Choroid plexus epithelial cell (primary cell): ENCODE data around the gene CAMK1D.
A peak's percentile ranks its signal among the peaks of the same experiment; 100 is the strongest.

Source experiments
- DNase-seq: peaks from one replicate; pipeline ENCODE4 v3.0.0-alpha.2; 2010; ENCODE audit warnings: low read depth
- H3K4me3 ChIP-seq: 2 replicates; pipeline ENCODE4 v1.5.1; 2011; ENCODE audit warnings: low read depth, mild to moderate bottlenecking, control low read depth, low read length, moderate library complexity
- TF ChIP-seq, protein P1 (sequence below): conservative IDR thresholded peaks from 2 replicates; pipeline ENCODE4 v1.5.1; 2011; ENCODE audit warnings: low read depth, mild to moderate bottlenecking, control low read depth, inconsistent platforms, low read length, moderate library complexity

Gene CAMK1D

GRCh38 chr10:12600652-12601051 lies 251.3 kb downstream of the CAMK1D start:
- DNase-seq = no peak
- TF ChIP-seq, protein P1, sequence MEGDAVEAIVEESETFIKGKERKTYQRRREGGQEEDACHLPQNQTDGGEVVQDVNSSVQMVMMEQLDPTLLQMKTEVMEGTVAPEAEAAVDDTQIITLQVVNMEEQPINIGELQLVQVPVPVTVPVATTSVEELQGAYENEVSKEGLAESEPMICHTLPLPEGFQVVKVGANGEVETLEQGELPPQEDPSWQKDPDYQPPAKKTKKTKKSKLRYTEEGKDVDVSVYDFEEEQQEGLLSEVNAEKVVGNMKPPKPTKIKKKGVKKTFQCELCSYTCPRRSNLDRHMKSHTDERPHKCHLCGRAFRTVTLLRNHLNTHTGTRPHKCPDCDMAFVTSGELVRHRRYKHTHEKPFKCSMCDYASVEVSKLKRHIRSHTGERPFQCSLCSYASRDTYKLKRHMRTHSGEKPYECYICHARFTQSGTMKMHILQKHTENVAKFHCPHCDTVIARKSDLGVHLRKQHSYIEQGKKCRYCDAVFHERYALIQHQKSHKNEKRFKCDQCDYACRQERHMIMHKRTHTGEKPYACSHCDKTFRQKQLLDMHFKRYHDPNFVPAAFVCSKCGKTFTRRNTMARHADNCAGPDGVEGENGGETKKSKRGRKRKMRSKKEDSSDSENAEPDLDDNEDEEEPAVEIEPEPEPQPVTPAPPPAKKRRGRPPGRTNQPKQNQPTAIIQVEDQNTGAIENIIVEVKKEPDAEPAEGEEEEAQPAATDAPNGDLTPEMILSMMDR = no peak
- H3K4me3 ChIP-seq = no peak overlapping the region

DNA sequence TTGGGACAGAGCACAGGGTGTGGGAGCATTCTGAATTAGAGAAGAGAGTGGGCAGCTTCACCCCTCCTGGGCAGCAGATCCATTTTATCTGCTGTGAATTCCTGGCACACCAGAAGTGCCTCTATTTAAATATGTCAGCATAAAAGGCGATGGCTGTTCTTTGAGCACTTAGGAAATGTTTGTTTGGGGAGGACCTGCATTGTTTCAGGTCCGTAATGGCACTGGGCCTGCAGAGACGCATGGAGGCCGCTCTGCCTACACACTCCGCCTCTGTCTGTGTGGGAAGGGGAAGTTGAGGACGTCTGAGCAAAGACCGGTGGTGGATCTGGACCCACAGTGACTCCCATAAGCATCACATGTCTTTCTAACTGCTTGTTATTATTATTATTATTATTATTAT lies 253.2 kb downstream of the CAMK1D start:
- TF ChIP-seq, protein P1 = no peak
- no peak for DNase-seq
- no peak overlapping the region for H3K4me3 ChIP-seq

DNA sequence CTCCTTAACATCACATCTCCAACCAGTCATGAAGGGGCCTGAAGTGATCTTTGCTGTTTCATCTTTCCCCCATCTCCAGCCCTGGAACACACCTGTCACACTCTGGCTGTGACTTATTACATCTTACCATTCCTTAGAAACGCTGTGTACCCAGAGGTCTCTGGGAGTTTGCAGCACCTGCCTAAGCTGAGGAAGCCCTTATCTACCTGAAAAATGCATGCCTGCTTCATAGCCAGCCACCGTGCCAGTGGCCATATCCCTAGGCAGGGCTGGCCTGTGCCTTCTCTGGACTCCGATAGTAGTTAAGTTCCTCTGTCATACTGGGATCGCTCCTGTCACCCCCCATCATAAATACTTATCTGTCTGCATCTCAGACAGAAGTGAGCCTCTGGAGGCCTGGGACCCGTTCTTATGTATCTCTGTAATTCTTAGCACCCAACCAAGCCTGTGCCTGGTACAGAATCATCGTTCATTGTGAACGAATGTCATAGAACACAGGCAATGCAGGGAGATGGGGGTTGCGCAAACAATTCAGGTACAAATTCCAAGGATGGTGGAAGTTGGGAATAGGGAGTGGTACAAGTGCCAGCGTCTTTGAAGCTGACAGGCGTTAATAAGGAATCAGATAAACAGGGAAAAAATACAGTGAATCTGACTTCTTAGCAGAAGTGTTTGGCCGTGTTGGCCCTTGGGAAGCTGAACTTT lies 254.6 kb downstream of the CAMK1D start:
- no peak overlapping the region for H3K4me3 ChIP-seq
- no peak for DNase-seq
- TF ChIP-seq, protein P1 = no peak

- peak; percentile 74 for DNase-seq
- no peak overlapping the region for H3K4me3 ChIP-seq
- TF ChIP-seq, protein P1 = no peak
Measured at GRCh38 chr10:12605580-12606405, 256.4 kb downstream of the CAMK1D start.

GRCh38 chr10:12606461-12606860 lies 257.1 kb downstream of the CAMK1D start:
- no peak for DNase-seq
- TF ChIP-seq, protein P1 = no peak
- H3K4me3 ChIP-seq = no peak overlapping the region

DNA sequence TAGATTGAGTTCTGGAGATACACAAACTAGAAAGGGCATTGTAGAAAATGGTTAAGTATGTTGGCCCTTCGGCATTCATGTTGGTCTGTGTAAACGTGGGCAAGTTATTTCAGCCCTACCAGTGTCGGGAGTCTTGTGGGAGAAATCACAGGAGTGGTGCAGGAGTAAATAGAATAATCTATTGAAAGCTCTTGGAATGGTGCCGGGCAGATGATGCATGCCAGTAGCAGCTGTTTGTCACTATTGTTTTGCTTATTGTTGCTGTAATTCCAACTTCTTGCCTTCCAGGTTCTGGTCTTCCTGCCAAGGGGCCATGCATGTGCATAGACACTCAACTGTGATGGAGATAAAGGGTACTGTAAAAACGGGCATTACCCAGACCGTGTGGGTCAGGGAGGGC lies 259.4 kb downstream of the CAMK1D start:
- no peak overlapping the region for H3K4me3 ChIP-seq
- DNase-seq = no peak
- TF ChIP-seq, protein P1 = no peak
